IMR-90 (cell line): ENCODE results near the gene CA6. TPM values are rescaled to one million over a fixed set of nuclear protein-coding genes. Genes with fewer than 3 reads are reported as not detected.

Experiments
- ATAC-seq: fragments of 200-7000 bp; cut with Tn5 transposase; 2 replicates; pipeline ENCODE4 v1.9.1; 2020; ENCODE audit warnings: low read depth, mild to moderate bottlenecking, moderate library complexity
- BruUV-seq: library from RNA; stranded (reverse); fragments of 400-500 nt; replicated peaks from 2 replicates; lab custom pipeline; 2021; lab: Mats Ljungman, UMichigan
- CTCF ChIA-PET: fragments of 300-600 bp; formaldehyde crosslinking; extraction: SDS; loops from one replicate; lab custom pipeline; 2021; ENCODE audit warnings: antibody characterized with exemption; lab: Yijun Ruan, JAX
- POLR2A ChIA-PET: fragments of 300-600 bp; sonication (Branson Sonifier 250); formaldehyde crosslinking; loops from one replicate; lab custom pipeline; 2022; ENCODE audit warnings: antibody characterized with exemption; ENCODE audit not compliant: unreplicated experiment; lab: Charles Lee
- DNase-seq: peaks from one replicate; pipeline ENCODE4 v3.0.0; 2013
- H2AFZ ChIP-seq: replicated peaks from 2 replicates; pipeline ENCODE3; 2013; ENCODE audit warnings: low read length, mild to moderate bottlenecking; ENCODE audit not compliant: poor library complexity
- H2AK5ac ChIP-seq: 2 replicates; pipeline ENCODE4 v1.6.1; 2013; ENCODE audit warnings: low read depth, low read length, inconsistent platforms
- H2AK9ac ChIP-seq: replicated peaks from 2 replicates; pipeline ENCODE3; 2013; ENCODE audit warnings: mild to moderate bottlenecking, low read depth, low read length, moderate library complexity; ENCODE audit not compliant: poor library complexity
- H2BK120ac ChIP-seq: 2 replicates; pipeline ENCODE4 v1.6.1; 2013; ENCODE audit warnings: low read depth, low read length, inconsistent platforms
- H2BK15ac ChIP-seq: 3 replicates; pipeline ENCODE4 v1.6.1; 2013; ENCODE audit warnings: low read depth, low read length, inconsistent platforms
- H2BK20ac ChIP-seq: 2 replicates; pipeline ENCODE4 v1.6.1; 2013; ENCODE audit warnings: low read depth, mild to moderate bottlenecking, inconsistent platforms, low read length, moderate library complexity
- H2BK5ac ChIP-seq: 2 replicates; pipeline ENCODE4 v1.6.1; 2013; ENCODE audit warnings: mild to moderate bottlenecking, low read depth, low read length, inconsistent platforms; ENCODE audit not compliant: poor library complexity, severe bottlenecking
- H3K14ac ChIP-seq: replicated peaks from 2 replicates; pipeline ENCODE4 v1.6.1; 2013; ENCODE audit warnings: low read depth, low read length, inconsistent platforms
- H3K18ac ChIP-seq: 2 replicates; pipeline ENCODE4 v1.6.1; 2013; ENCODE audit warnings: low read depth, low read length, control low read depth
- H3K23ac ChIP-seq: 2 replicates; pipeline ENCODE4 v1.6.1; 2013; ENCODE audit warnings: low read depth, low read length, inconsistent platforms
- H3K27ac ChIP-seq: 2 replicates; pipeline ENCODE4 v1.5.1; 2013; ENCODE audit warnings: mild to moderate bottlenecking, control low read depth, low read length; ENCODE audit not compliant: insufficient read depth
- H3K27me3 ChIP-seq: 2 replicates; pipeline ENCODE4 v1.6.1; 2013; ENCODE audit warnings: low read length; ENCODE audit not compliant: control insufficient read depth, insufficient read depth
- H3K36me3 ChIP-seq: 2 replicates; pipeline ENCODE4 v1.6.1; 2013; ENCODE audit warnings: low read length, mixed read lengths; ENCODE audit not compliant: control insufficient read depth, insufficient read depth
- H3K4ac ChIP-seq: 2 replicates; pipeline ENCODE4 v1.6.1; 2013; ENCODE audit warnings: low read depth, low read length, inconsistent platforms
- H3K4me1 ChIP-seq: 2 replicates; pipeline ENCODE4 v1.6.1; 2013; ENCODE audit warnings: low read length, mixed read lengths; ENCODE audit not compliant: control insufficient read depth, insufficient read depth
- H3K4me2 ChIP-seq: 2 replicates; pipeline ENCODE4 v1.6.1; 2013; ENCODE audit warnings: low read depth, mild to moderate bottlenecking, control low read depth, low read length, moderate library complexity
- H3K4me3 ChIP-seq: 2 replicates; pipeline ENCODE4 v1.5.1; 2013; ENCODE audit warnings: low read depth, mild to moderate bottlenecking, control low read depth, low read length, moderate library complexity; ENCODE audit not compliant: insufficient read depth
- H3K56ac ChIP-seq: 2 replicates; pipeline ENCODE4 v1.6.1; 2013; ENCODE audit warnings: low read length, inconsistent platforms; ENCODE audit not compliant: insufficient read depth; ENCODE audit errors: extremely low read depth
- H3K79me1 ChIP-seq, 2 experiments: 2 replicates each; pipeline ENCODE4 v1.6.1; 2013; ENCODE audit warnings: low read length in 2 of 2, inconsistent platforms in 1 of 2, low read depth in 1 of 2
- H3K9ac ChIP-seq: 2 replicates; pipeline ENCODE4 v1.6.1; 2013; ENCODE audit warnings: low read depth, low read length, control low read depth
- H3K9me1 ChIP-seq: 2 replicates; pipeline ENCODE4 v1.6.1; 2013; ENCODE audit warnings: low read length, inconsistent platforms; ENCODE audit not compliant: insufficient read depth
- H3K9me3 ChIP-seq: 2 replicates; pipeline ENCODE4 v1.6.1; 2013; ENCODE audit warnings: low read length; ENCODE audit not compliant: control insufficient read depth, insufficient read depth
- H4K20me1 ChIP-seq: 2 replicates; pipeline ENCODE4 v1.6.1; 2013; ENCODE audit warnings: low read length, inconsistent platforms; ENCODE audit not compliant: insufficient read depth
- H4K5ac ChIP-seq: 2 replicates; pipeline ENCODE4 v1.6.1; 2013; ENCODE audit warnings: mild to moderate bottlenecking, low read depth, low read length, control low read depth
- H4K8ac ChIP-seq, 2 experiments: 2 replicates each; pipeline ENCODE4 v1.6.1; 2013; ENCODE audit warnings: low read depth in 2 of 2, low read length in 2 of 2, control low read depth in 1 of 2, inconsistent platforms in 1 of 2
- H4K91ac ChIP-seq: 2 replicates; pipeline ENCODE4 v1.6.1; 2013; ENCODE audit warnings: low read depth, low read length, inconsistent platforms; ENCODE audit not compliant: insufficient read depth
- POLR2A ChIP-seq: IDR thresholded peaks from 2 replicates; pipeline ENCODE4 v1.6.1; 2012; ENCODE audit warnings: mild to moderate bottlenecking, low read depth, low read length
- WGBS, 2 experiments: methylation state at CpG; one replicate each; pipeline versions ENCODE4 v1.1.5 to v1.1.7; 2013; ENCODE audit warnings: missing lambda C conversion rate in 2 of 2; ENCODE audit not compliant: insufficient read length in 1 of 2; ENCODE audit errors: extremely low coverage in 2 of 2; 5-methylcytosine and 5-hydroxymethylcytosine counted together
- dilution Hi-C: fragments of 300-500 bp; cut with HindIII; formaldehyde crosslinking; loops from one replicate; pipeline ENCODE4 v1.14.3; 2018; ENCODE audit warnings: low sequenced_read_pairs; ENCODE audit not compliant: unreplicated experiment
- in situ Hi-C: fragments of 300-500 bp; cut with MboI; formaldehyde crosslinking; loops from 3 replicates; pipeline ENCODE4 v1.14.3; 2019; ENCODE audit warnings: low sequenced_read_pairs, inconsistent platforms, mixed read lengths
- intact Hi-C: fragments of 100-400 bp; cut with micrococcal nuclease; formaldehyde crosslinking; loops from 2 replicates; pipeline ENCODE4 v1.10.0; 2022
- microRNA-seq, 2 experiments: library from miRNA; stranded (forward) in 1 of 2; unstranded in 1 of 2; fragments of 10-50 nt in 1 of 2; fragments of <30 nt in 1 of 2; gene quantifications in 1 of 2; microRNA quantifications in 1 of 2; one replicate each; pipeline versions ENCODE3 to v1.1.0; 2013 to 2020; ENCODE audit not compliant: insufficient read depth in 1 of 2, insufficient read length in 1 of 2, unreplicated experiment in 1 of 2
- polyA plus RNA-seq, 3 experiments: library from polyadenylated mRNA; depleted of rRNA; stranded (reverse); fragments of >200 nt; gene quantifications; 2 replicates each; pipeline ENCODE4 v1.2.3, GENCODE V29; 2012; ENCODE audit warnings: low replicate concordance in 1 of 3
- small RNA-seq, 5 experiments: library from RNA; depleted of rRNA; stranded (forward); fragments of <200 nt; gene quantifications; one replicate each; pipeline ENCODE3, GENCODE V24; 2012
- total RNA-seq: library from RNA; depleted of rRNA; stranded (reverse); fragments of >200 nt; gene quantifications from 2 replicates; pipeline ENCODE4 v1.2.3, GENCODE V29; 2012; rRNA removed

Gene CA6
- total and polyA plus RNA-seq, 2 of the 4 experiments (the other 2 are of a cell fraction) = not detected

GRCh38 chr1:9022773-9023172, 77.1 kb downstream of the CA6 start:
- TF ChIP-seq POLR2A = no peak
- Histone ChIP-seq H4K20me1 (no peaks in the 10 kb centered on the region), H3K4ac (no peak overlapping the region), H2BK15ac (no peak overlapping the region), H4K8ac (no peak overlapping the region), H2AK9ac (no peak overlapping the region), H2BK20ac (no peak overlapping the region), H3K9me3 (no peaks in the 10 kb centered on the region), H2BK120ac (no peak overlapping the region), H3K27me3 (peaks cover 14% of the 10 kb centered on the region), H3K36me3 (no peaks in the 10 kb centered on the region), H2AK5ac (no peak overlapping the region), H2AFZ (no peak overlapping the region), H3K27ac (no peak overlapping the region), H3K79me1 (no peaks in the 10 kb centered on the region), H3K14ac (no peak overlapping the region), H3K4me3 (no peak overlapping the region), H3K4me2 (no peak overlapping the region), H4K91ac (no peak overlapping the region), H2BK5ac (no peak overlapping the region), H4K5ac (no peak overlapping the region), H3K56ac (no peak overlapping the region), H3K9me1 (no peaks in the 10 kb centered on the region), H3K9ac (no peak overlapping the region), H3K4me1 (no peaks in the 10 kb centered on the region), H3K18ac (no peak overlapping the region), H3K23ac (no peak overlapping the region)
- ChIA-PET CTCF (no interaction called here), POLR2A (no interaction called here)
- intact Hi-C loops (no loop called here), dilution Hi-C loops (no loop called here), in situ Hi-C loops (no loop called here)
- 80% methylated on average over 4 of the region's 10 CpGs; no CpG with 5 or more reads in 1 of the 2 experiments for WGBS, 2 experiments
- BruUV-seq = no TSS peak
- no peak for ATAC-seq
- DNase-seq = no peak

Small RNA genes within 50 kb of the gene (microRNA-seq; reads per million reads assigned to microRNA genes)
- gene AL139415.2 (ENCODE audit: insufficient read depth, insufficient read length) (not detected), gene RN7SL451P (ENCODE audit: insufficient read depth, insufficient read length) (not detected)

Small RNA genes within 50 kb of the gene (small RNA-seq; reads per million reads assigned to genes)
- 0 reads per million in 5 experiments for gene AL139415.2
- 0 reads per million in 5 experiments for gene RN7SL451P

Other genes with a start within 250 kb of the CA6 start
- 11.5 and 15.8 TPM in 2 replicates for gene RERE, start 128.2 kb upstream of the CA6 start, total RNA-seq
- 13.5 and 25.1 TPM in 2 replicates for gene RERE, start 128.2 kb upstream of the CA6 start, polyA plus RNA-seq (2012; rRNA removed)
- 2,952 and 3,643 TPM in 2 replicates for gene ENO1, start 67.2 kb upstream of the CA6 start, total RNA-seq
- 2,094 and 2,125 TPM in 2 replicates for gene ENO1, start 67.2 kb upstream of the CA6 start, polyA plus RNA-seq (2012; rRNA removed)
- gene SLC2A7, start 80.6 kb downstream of the CA6 start, total RNA-seq = not detected in 2 replicates
- gene SLC2A7, start 80.6 kb downstream of the CA6 start, polyA plus RNA-seq (2012; rRNA removed) = not detected in 2 replicates
- 0.18 TPM in 1 of 2 replicates, not detected in the other for gene SLC2A5, start 123.8 kb downstream of the CA6 start, total RNA-seq
- 0.03 TPM in 1 of 2 replicates, not detected in the other for gene SLC2A5, start 123.8 kb downstream of the CA6 start, polyA plus RNA-seq (2012; rRNA removed)
- gene GPR157, start 183.2 kb downstream of the CA6 start, total RNA-seq = 2.2 and 2.7 TPM in 2 replicates
- 1.7 and 1.8 TPM in 2 replicates for gene GPR157, start 183.2 kb downstream of the CA6 start, polyA plus RNA-seq (2012; rRNA removed)